ENCODE data around the gene SRPRB. TPM values are rescaled to one million over a fixed set of nuclear protein-coding genes. Genes with fewer than 3 reads are reported as not detected.

SRPRB gene
- total RNA-seq, 6 experiments from 2014 or later: 94.3 to 130 (median 99.4) TPM

DNA sequence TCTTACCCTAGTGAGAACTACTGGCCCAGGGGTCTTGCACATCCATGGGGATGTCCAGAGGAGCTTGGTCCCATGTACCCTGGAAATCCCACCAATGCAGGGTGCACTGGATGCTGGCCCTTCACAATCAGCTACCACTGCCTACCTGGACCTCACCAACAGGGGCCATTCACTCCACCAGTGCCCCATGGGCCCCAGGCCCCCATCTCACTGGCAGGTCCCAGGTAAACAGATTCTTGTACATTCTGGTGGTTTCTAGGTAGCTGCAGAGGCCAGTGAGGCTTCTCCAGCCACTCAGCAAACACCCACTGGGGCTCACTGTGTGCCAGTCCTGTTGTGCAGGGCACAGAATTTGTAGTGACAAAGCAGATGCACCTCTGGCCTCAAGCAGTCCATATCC is 65.2 kb downstream of the SRPRB start:
- H3K27me3 Mint-ChIP-seq (ENCODE audit: insufficient read depth): peaks cover 51% of the 10 kb centered on the region
- TF ChIP-seq, protein P1, sequence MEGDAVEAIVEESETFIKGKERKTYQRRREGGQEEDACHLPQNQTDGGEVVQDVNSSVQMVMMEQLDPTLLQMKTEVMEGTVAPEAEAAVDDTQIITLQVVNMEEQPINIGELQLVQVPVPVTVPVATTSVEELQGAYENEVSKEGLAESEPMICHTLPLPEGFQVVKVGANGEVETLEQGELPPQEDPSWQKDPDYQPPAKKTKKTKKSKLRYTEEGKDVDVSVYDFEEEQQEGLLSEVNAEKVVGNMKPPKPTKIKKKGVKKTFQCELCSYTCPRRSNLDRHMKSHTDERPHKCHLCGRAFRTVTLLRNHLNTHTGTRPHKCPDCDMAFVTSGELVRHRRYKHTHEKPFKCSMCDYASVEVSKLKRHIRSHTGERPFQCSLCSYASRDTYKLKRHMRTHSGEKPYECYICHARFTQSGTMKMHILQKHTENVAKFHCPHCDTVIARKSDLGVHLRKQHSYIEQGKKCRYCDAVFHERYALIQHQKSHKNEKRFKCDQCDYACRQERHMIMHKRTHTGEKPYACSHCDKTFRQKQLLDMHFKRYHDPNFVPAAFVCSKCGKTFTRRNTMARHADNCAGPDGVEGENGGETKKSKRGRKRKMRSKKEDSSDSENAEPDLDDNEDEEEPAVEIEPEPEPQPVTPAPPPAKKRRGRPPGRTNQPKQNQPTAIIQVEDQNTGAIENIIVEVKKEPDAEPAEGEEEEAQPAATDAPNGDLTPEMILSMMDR (IDR thresholded peaks at IDR 0.05): no peak

More for the DNA sequence above, 65.2 kb downstream of the SRPRB start:
- no peak overlapping the region for H3K4me3 Mint-ChIP-seq
- no peaks in the 10 kb centered on the region for H3K4me1 Mint-ChIP-seq (ENCODE audit: low read depth)
- no peaks in the 10 kb centered on the region for H3K9me3 Mint-ChIP-seq
- no peak overlapping the region for H3K27ac Mint-ChIP-seq
- DNase-seq: no peak
- no peaks in the 10 kb centered on the region for H3K36me3 Mint-ChIP-seq (ENCODE audit: low read depth)

Other genes with a start within 250 kb of the SRPRB start
- 100 to 1,000 TPM; 163 to 208 (median 184) TPM for gene CDV3, start 232.1 kb upstream of the SRPRB start, total RNA-seq (2021; fragmentation: NEBNext Ultra II Directional; extraction: Animal tissue kit (Norgen Biotek cat#: 25700))
- gene TOPBP1, start 143.9 kb upstream of the SRPRB start, total RNA-seq (2021; fragmentation: NEBNext Ultra II Directional; extraction: Animal tissue kit (Norgen Biotek cat#: 25700)): 10 to 100 TPM; 14.5 to 24.7 (median 22.7) TPM
- under 1 TPM in 5 of 6 experiments, not detected in 1; under 0.01 to 0.13 (median 0.02) TPM for gene TF, start 59.4 kb upstream of the SRPRB start, total RNA-seq (2021; fragmentation: NEBNext Ultra II Directional; extraction: Animal tissue kit (Norgen Biotek cat#: 25700))
- 1 to 10 TPM; 1.6 to 5.4 (median 2.1) TPM for gene RAB6B, start 90.1 kb downstream of the SRPRB start, total RNA-seq (2021; fragmentation: NEBNext Ultra II Directional; extraction: Animal tissue kit (Norgen Biotek cat#: 25700))
- under 1 TPM in 2 of 6 experiments, not detected in 4; 0.13 to 0.17 TPM for gene SLCO2A1, start 224.1 kb downstream of the SRPRB start, total RNA-seq (2021; fragmentation: NEBNext Ultra II Directional; extraction: Animal tissue kit (Norgen Biotek cat#: 25700))

All from HFFc6 (cell line).